Measurements from ENCODE around the gene DNASE2B. TPM values are rescaled to one million over a fixed set of nuclear protein-coding genes. Genes with fewer than 3 reads are reported as not detected.

The DNASE2B gene
- total RNA-seq, 2 donors from 2014 or later = not detected

GRCh38 chr1:84424513-84425149 lies 26.3 kb downstream of the DNASE2B start:
- Histone ChIP-seq H3K36me3 (no peaks in the 10 kb centered on the region), H3K27ac (no peak overlapping the region), H3K9me3 (no peaks in the 10 kb centered on the region), H3K4me1 (no peaks in the 10 kb centered on the region), H3K4me3 (no peak overlapping the region), H3K27me3 (no peaks in the 10 kb centered on the region)
- no peak for DNase-seq (ENCODE audit: low spot score)
- TF ChIP-seq, protein P1, sequence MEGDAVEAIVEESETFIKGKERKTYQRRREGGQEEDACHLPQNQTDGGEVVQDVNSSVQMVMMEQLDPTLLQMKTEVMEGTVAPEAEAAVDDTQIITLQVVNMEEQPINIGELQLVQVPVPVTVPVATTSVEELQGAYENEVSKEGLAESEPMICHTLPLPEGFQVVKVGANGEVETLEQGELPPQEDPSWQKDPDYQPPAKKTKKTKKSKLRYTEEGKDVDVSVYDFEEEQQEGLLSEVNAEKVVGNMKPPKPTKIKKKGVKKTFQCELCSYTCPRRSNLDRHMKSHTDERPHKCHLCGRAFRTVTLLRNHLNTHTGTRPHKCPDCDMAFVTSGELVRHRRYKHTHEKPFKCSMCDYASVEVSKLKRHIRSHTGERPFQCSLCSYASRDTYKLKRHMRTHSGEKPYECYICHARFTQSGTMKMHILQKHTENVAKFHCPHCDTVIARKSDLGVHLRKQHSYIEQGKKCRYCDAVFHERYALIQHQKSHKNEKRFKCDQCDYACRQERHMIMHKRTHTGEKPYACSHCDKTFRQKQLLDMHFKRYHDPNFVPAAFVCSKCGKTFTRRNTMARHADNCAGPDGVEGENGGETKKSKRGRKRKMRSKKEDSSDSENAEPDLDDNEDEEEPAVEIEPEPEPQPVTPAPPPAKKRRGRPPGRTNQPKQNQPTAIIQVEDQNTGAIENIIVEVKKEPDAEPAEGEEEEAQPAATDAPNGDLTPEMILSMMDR (IDR thresholded peaks at IDR 0.05) = no peak

- H3K27me3 ChIP-seq = no peaks in the 10 kb centered on the region
- DNase-seq (ENCODE audit: low spot score) = no peak
Measured at GRCh38 chr1:84425150-84425896, 27.0 kb downstream of the DNASE2B start.

DNA sequence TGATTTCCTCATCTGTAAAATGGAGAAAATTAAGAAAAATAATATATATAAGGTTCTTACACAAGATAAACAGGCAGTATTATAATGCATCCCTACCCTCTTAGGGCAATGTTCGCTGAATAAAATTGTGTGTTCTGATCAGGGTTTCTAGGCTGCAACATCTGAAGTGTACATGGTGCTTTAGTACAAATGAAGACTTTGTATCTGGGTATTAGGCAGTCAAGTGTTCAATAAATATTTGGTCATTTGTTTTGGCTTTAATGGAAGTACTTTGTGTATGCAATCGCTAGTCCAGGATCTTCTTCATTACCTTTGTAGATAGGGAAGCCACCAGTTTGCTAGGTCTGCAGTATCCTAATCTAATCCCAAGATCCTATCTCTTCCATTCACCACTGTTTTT lies 28.1 kb downstream of the DNASE2B start:
- Histone ChIP-seq H3K4me3 (no peak overlapping the region), H3K36me3 (no peaks in the 10 kb centered on the region), H3K9me3 (no peaks in the 10 kb centered on the region), H3K27me3 (no peaks in the 10 kb centered on the region), H3K27ac (no peak overlapping the region), H3K4me1 (no peaks in the 10 kb centered on the region)
- no peak for DNase-seq (ENCODE audit: low spot score)
- TF ChIP-seq, protein P1 (IDR thresholded peaks at IDR 0.05) = no peak

More at GRCh38 chr1:84425150-84425896, 27.0 kb downstream of the DNASE2B start:
- H3K36me3 ChIP-seq = no peaks in the 10 kb centered on the region
- no peak overlapping the region for H3K27ac ChIP-seq
- TF ChIP-seq, protein P1 (IDR thresholded peaks at IDR 0.05) = no peak
- H3K4me1 ChIP-seq = no peaks in the 10 kb centered on the region
- H3K4me3 ChIP-seq = no peak overlapping the region
- no peaks in the 10 kb centered on the region for H3K9me3 ChIP-seq

DNA sequence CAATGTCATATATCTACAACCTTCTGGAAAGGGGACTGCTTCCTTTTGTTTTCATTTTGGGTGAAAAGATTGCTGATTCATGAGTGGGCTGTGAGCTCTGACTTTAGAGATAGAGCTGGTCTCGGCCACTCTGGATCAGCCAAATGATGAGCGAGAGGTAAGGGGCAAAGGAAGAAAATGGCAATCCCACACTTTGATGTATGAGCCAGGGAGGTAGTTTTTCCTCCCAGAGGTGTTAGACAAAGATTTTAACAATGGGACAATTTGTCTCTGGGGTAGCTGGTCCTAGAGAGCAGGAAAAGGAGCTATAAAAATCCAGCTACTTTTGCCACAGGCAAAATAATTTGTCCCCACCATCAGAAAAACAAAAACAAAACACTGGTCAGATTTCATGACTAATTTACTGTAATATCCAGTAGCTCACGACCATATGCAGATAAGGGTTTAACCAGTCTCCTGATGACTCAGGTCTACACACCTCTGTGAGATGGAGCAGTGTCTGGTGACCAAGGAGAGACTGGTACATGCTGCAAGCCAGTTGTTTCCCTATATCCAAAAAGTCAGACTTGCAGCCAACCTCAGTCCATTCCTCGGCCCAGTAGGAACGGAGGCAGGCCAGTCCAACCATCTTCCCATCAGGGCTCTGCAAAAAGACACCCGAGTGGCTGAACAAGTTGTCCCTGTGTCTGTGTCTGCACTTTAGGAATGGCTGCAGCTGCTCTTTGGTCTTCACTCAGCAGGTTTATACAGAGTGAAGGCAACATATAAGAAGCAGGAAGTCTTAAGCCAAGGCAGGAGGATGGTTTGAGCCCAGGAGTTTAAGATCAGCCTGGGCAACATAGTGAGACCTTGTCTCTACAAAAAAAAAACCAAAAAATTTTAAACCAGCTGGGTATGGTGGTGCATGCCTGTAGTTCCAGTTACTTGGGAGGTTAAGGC lies 29.2 kb downstream of the DNASE2B start:
- H3K4me1 ChIP-seq = no peaks in the 10 kb centered on the region
- no peak overlapping the region for H3K27ac ChIP-seq
- H3K4me3 ChIP-seq = no peak overlapping the region
- H3K9me3 ChIP-seq = no peaks in the 10 kb centered on the region
- TF ChIP-seq, protein P1 (IDR thresholded peaks at IDR 0.05) = no peak
- no peaks in the 10 kb centered on the region for H3K27me3 ChIP-seq
- H3K36me3 ChIP-seq = no peaks in the 10 kb centered on the region
- no peak for DNase-seq (ENCODE audit: low spot score)

GRCh38 chr1:84428235-84428634 lies 30.0 kb downstream of the DNASE2B start:
- Histone ChIP-seq H3K27me3 (no peaks in the 10 kb centered on the region), H3K4me3 (no peak overlapping the region), H3K9me3 (no peaks in the 10 kb centered on the region), H3K36me3 (no peaks in the 10 kb centered on the region), H3K27ac (no peak overlapping the region), H3K4me1 (no peaks in the 10 kb centered on the region)
- TF ChIP-seq, protein P1 (IDR thresholded peaks at IDR 0.05) = no peak
- no peak for DNase-seq (ENCODE audit: low spot score)
